GM19023 (cell line): ENCODE measurements around the gene DMD.

ENCODE experiments used
- ATAC-seq: cut with Tn5 transposase; IDR thresholded peaks from one replicate; pipeline ENCODE4 v1.9.1; 2021; ENCODE audit warnings: mild to moderate bottlenecking, moderate library complexity; ENCODE audit not compliant: unreplicated experiment

DMD gene

DNA sequence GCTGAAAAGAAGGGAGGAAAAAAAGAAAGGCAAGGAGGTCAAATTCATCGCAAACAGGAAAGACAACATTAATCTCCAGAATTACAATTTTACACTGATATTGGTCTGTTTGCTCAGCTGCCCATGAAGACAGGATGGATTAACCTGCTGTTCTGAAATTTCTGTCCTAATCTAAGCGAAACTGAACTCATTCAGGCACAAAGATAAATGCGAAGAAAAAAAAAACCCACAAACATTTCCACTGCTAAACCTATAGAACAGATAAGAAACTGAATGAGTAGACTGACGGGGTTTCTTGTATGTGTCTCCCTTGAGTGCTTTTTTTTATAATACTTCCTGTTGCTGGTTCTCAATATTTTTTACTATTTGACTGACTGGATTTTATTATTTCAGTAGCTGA, 1887.7 kb downstream of the DMD start:
- peak; percentile 77 for ATAC-seq

DNA sequence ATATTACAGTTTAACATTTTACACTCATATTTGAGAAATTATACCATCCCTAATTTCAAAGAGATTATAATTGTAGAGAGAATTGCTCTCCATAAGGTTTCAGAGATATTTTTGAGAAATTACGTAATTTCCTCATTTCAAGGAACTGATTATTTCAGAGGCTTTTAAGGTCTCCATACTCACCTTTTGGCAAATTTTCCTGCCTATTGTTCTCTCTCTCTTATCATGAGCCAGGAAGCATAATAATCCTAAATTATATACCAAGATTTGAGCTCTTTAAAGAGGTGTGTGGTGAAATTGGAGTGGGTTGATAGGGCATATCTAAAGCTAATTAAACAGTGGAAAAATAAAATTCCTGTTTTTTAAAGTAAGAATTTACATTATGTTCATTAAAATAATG, 1890.6 kb downstream of the DMD start:
- no peak for ATAC-seq

DNA sequence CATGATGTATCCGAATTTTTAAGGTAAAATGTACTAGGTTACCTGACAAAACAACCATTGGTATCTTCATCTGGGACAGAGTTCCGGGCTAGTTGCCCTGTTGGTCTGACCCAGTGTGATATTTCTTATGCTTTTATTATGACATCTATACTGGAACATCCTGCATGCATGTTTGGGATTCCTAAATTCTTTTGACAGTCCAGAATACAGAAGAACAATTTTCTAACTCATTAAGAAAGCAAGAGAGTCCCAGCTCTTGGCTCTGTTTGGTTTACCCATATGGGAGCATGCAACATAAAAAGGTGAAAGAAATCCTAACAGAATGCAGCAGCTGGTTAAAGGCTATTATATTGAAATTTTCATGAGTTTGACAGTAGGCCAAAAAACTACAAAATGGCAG, 1891.8 kb downstream of the DMD start:
- no peak for ATAC-seq

DNA sequence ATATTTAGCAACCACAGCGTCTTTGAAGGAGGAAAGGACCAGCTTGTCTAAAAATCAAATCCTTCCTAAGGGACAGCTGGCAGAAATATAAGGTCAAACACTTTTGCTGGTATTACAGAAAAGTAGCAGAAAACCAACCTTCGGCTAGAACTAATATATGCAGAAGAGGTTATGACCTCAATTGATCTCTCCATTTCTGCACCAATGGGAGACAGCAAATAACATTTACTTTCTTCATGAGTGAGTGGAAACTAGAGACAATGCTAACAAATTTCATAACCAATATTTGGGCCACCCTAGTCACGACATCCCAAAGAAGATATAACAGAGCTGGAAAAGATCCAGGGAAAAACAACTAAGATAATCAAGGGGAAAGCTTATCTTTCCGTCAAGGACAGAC, 1892.5 kb downstream of the DMD start:
- ATAC-seq: no peak

DNA sequence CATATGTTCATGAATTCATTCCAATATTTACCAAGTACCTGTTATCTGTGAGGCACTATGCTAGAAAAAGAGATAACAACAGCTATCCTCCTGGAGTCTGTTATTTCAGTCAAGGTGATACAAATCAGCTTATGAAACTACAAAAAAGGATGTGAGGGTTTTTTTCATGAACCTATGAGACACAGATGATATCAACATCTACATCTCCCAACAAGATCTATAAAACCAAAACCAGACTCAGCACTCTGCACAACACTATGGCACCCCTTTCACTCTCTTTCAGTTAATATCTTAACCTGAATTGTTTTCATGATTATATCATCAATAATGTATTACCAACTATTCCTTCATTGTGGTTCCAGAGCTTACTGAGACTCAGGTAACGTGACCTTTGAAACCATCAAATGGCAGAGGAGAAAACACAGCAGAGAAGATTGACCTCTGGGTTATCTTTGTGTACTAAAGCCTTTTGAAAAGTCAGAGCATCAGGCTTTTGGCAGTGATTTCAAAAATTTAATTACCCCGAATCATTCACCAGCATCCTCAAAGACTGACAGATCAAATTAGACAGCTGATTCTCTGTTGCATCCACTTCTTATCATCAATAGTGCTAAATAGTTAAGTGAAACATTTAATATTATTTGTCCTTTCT, 1894.9 kb downstream of the DMD start:
- ATAC-seq: no peak

DNA sequence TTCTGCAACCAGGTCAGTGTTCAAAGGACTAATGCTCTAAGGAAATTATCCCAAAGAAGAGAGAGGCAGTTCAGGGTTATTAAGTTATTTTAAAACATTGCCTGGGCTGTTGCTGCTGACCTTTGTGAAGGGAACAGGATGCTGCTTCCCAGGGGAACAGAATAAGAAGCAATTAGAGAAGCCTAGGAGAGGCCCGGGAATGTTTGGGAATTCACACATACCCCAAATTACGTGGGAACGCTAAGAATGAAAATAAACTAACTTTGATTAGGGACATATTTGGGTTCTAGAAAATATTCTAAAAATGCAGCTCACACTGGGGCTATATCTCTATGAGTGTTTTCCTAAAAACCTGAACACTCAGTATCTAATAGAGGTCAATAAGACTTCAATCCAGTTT, 1896.4 kb downstream of the DMD start:
- ATAC-seq: no peak

DNA sequence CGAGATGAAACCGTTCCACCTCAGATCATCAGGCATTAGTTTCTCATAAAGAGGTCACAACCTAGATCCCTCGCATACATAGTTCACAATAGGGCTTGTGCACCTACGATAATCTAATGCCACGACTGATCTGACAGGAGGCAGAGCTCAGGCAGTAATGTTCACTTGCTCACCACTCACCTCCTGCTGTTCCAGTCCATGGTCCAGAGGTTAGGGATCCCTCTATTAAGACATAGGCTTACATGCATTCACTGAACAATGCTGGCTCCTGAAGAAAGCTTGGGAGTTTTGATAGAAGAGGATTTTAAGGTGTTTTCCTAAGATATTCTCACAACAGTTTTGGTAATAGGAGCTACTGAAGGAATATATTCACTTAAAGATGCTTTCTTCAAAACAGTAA, 1903.4 kb downstream of the DMD start:
- no peak for ATAC-seq

DNA sequence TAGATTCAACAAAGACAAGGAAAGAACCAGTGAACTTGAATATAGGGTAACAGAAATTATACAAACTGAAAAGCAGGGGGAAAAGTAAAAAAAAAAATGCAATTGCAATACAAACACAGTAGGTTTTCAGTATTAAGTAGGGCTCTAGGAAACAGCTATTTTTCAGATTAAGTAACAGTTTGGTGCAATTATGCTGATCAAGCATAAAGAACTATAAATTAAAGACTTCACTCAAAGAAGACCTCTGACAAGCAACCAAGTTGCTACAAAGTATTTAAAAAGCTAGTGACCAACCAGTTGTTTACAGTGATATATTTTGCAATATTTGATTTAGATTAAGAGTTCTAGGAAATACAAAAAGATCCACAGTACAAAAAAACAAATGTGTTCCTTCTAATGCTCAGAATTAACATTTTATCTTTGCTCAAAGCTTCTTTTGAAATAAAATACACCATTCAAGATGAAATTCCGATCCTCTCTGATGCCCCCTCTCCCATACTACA, 1908.7 kb downstream of the DMD start:
- no peak for ATAC-seq

DNA sequence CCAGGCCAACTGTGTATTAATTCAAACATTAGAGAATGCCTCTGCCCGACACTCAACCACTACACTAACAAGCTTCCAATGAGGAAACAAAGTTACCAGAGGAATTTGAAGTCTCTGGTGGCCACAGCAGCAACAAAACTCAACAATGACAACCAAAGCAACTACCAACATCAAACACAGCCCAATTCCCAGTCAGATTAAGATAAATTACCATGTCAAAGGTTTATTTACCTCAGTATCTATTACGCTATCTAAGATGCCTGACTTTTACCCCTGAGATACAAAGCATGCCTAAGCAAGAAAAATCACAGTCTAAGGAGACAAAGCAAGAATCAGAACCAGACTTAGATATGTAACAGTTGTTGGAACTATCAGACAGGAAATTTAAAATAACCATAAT, 1909.4 kb downstream of the DMD start:
- ATAC-seq: no peak

DNA sequence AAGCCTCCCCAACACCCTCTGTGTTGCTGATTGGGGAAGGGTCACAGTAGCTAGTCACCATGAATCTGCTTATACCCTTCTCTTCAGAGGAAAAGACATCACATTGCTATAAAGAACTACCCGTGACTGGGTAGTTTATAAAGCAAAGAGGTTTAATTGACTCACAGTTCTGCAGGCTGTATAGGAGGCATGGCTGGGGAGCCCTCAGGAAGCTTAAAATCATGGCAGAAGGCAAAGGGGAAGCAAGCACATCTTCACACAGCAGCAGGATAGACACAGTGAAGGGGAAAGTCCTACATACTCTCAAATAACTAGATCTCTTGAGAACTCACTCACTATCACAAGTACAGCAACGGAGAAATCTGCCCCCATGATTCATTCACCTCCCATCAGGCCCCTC, 1910.1 kb downstream of the DMD start:
- ATAC-seq: no peak

DNA sequence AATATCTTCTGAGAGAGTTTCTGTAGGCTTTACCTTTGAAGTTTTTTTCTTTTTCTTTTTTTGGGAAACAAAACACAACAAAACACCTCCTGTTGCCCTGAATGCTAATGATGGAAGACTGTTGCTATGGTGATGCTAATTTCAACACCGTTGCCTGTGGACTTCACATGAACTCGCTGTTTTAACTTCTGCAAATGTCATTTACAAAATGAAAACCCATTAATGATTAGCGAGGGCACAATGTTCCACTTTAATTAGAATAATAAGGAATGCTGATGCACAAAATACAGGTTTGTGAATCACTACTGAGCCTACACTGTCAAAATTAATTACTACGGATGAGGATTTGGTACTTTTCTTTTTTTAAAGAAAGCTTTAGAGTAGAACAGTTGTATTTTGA, 1912.4 kb downstream of the DMD start:
- no peak for ATAC-seq

DNA sequence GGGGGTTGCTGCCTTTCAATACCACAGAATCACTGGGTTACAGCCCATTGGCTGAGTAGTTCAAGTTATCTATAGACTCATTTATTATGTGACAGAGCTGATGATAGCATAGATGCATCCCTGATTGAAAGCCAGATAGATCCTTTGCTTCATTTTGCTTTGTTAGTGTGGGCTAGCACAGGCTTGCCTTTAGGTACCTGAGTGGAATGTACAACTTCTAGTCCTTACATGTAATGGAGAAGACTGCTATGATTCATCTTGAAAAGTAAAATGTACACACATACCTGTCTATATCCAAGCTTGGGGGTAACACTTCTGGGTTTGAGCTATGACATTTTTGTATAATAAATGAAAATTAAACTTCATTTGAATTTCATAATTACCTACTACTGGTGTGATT, 1913.5 kb downstream of the DMD start:
- ATAC-seq: no peak

DNA sequence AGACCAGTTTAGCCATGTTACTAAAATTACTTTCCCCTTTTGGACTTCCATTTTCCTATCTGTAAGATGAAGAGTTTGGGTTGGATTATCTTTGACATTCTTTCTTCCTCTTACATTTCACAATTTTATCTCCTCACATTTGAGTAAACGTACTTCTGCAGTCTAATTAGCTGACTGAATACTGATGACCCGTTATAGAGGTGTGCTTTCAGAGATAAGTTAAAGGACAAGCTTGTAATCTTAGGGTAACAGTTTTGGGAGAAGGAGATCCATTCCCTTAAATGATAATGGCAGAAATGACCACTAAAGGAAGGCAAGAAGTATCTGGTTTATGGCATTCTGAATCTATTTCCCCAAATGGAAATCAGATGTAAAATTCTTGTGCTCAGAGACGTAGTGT, 1916.9 kb downstream of the DMD start:
- no peak for ATAC-seq

DNA sequence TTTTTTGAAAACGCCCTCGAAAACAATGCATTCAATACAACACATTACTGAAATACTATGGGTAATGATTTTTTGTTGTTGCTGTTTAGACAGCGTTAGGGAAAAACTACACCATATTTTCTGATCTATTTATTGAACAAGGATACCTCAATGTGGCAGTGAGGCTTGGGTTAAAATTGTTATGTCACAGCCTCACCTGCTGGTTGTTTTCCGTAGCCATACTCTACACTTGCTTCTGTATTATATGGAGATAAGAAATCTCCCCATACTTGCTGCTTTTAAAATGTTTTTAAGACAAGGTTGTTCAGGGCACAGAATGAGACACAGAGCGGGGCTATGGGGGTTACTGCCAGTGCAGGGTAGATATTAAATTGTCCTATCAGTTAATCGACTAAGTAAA, 1917.9 kb downstream of the DMD start:
- ATAC-seq: no peak

DNA sequence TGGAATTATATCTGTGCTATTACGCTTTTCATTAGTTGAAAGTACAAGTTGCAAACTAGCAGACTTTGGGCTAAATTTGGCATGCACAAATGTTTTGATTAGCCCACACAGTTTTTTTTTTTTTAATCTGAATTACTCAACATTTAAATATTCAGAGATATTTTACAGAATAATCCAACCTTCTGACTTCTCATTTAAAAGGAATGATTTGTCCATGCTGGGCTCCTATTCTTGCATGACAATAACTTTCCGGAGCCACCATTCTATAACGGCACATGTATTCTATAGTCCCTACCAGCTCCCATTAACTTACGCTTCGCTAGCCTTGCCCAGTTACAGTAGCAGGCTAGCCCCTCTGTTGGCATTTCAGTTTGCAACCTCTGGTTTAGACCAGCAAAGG, 1920.2 kb downstream of the DMD start:
- no peak for ATAC-seq

DNA sequence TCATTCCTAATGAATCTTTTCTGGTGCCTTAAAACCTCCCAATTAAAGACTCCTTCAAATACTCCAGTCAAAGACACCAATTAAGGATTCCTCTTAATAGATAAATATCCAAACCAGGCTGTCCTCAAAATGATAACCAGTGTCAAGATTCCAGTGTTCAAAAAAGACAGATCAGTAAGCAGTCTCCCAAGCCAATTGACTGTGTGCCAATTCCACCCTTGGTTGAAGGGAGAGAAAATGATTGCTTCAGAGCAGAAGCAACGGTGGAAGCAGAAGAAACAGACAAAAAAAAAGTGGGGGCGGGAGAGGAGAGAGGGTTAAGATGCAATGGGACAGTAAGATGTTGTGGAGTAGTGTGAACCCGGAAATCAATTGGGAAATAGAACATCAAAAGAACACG, 1923.5 kb downstream of the DMD start:
- ATAC-seq: no peak

DNA sequence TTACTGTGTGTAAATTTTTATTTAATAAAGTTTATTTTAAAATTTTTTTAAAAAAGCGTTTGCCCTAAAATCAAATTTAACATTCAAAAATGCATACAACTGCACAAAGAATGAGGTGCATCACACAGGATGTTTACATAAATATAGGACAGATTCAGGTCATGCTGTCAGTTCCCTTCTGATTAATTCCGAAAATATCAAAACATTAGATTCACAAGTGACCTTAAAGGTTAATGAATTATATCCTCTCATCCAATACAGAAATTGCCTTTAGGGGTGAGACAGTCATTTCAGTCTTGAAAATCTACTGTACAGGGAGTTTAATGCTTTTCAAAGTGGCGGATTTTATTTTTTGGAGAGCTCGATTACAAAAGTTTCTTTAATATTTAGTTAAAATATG, 1930.8 kb downstream of the DMD start:
- no peak for ATAC-seq

DNA sequence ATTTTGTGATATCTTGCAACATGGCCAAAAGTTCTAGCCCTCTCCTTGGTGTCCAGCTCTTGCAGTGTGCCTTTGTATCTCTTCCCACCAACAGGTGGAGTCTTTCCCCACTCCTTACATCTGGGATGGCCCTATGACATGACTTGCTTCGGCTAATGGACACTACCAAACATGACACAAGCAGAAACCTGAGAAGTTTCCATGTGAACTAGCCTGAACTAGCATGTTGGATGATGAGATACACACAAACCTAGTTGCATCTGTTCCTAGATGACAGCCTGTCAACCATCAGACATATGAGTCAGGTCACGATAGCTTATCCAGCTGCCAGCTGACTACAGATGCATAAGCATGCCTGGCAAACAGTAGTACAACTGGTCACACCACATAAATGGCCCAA, 1932.0 kb downstream of the DMD start:
- ATAC-seq: no peak

DNA sequence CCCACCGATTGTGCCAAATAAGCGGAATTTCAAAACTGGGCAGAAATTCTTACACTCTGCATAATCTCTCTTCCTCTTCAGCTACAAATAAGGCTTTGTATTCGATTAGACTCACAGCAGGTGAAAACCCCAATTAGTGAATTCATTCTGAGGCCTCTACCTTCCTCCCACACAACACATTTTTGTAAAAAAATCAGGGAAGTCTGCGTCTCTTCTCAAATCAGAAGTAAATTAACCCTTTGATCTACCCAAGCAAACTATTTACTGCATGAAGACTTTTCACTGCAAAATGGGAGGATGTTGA, 1938.9 kb downstream of the DMD start:
- no peak for ATAC-seq

DNA sequence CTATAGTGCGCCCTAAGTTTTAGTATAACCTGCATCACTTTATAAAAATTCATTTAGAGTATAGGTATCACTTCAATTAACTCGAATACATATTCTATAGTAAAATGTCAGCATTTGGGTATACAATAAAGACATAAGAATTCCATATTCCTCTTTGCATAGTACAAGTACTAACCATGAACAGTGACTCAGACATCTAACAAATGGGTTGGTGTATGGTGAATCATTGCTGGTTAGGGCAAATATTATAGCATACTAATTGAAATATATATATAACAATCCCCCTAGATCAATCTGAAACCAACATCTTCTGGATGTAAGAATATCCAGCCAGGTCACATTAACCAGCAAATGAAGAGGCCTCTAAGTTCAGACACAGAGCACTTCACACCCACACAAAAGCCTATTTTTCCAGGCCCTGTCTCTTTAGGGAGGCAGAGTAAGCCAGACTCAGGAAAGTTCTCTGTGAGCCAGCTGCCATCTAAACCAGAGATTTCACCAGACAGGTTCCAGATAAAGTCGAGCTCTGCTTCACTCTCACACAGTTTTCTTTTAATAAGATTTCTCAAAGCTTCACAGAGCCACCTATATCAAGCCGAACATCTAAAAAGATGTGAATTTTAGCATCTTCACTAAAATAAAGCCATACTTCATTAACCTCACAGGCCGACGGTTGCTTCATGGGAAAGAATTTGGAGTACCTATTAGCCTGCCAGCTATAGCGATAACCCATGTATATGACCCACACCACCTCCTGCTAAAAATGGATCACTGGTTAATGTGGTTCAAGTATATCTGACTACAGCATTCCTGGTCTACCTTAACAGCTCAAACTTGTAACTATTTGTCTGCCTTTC, 1939.5 kb downstream of the DMD start:
- no peak for ATAC-seq

DNA sequence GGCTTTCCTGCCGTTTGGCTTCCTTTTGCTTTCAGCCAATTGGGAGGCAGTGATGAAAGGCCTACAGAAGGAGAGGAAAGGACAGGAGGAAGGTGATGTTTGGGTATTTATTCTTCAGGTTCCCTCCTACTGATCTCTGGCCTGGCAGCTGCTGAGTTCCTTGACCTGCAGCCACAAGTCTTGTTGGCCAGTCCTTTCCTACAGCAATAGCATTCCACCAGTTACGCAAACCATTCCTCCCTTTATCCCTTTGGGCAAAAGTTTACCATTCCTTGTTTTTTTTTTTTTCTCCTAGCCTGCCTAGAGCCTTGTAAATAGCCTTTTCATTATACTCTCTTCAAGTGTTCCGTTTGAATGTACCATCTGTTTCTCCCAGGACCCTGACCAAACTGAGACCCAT, 1941.4 kb downstream of the DMD start:
- ATAC-seq: no peak

DNA sequence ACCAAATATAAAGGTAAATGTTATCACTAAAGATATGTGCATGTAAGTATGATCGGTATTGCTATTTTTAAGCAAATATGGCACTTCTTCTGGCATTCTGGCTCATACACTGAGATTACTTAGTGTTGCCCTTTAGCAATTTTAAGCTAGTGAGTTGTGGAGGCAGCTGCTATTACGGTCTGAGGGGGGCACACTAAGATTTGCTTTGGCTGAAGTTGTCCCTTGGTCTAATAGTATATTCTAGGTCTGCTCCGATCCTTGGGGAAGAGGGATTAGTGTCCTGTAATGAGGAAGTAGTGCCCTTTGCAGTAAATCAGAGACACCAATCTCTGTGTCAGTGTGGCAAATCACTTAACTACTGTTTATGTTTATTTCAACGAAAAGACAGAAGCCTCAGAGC, 1943.0 kb downstream of the DMD start:
- ATAC-seq: no peak
